GM12878 (cell line): ENCODE data around the gene ARHGAP26. TPM values are rescaled to one million over a fixed set of nuclear protein-coding genes. Genes with fewer than 3 reads are reported as not detected.

Experiments
- ATAC-seq: fragments of 200-7000 bp; cut with Tn5 transposase; 3 replicates; pipeline ENCODE4 v1.9.1; 2020; ENCODE audit warnings: mild to moderate bottlenecking, moderate library complexity
- BruUV-seq: library from RNA; stranded (reverse); fragments of 400-500 nt; replicated peaks from 2 replicates; lab custom pipeline; 2021; lab: Mats Ljungman, UMichigan
- CTCF ChIA-PET: fragments of 300-600 bp; sonication (Branson Sonifier 250); formaldehyde crosslinking; extraction: SDS; loops from one replicate; lab custom pipeline; 2021; ENCODE audit warnings: inconsistent platforms; lab: Yijun Ruan, JAX
- POLR2A ChIA-PET: fragments of 350-600 bp; formaldehyde crosslinking; extraction: SDS; loops from one replicate; lab custom pipeline; 2021; ENCODE audit warnings: inconsistent platforms; lab: Charles Lee
- RAD21 ChIA-PET: fragments of 300-600 bp; sonication (Branson Sonifier 250); formaldehyde crosslinking; loops from one replicate; lab custom pipeline; 2023; ENCODE audit warnings: antibody characterized with exemption; ENCODE audit not compliant: unreplicated experiment; lab: Charles Lee
- SMC1A ChIA-PET: fragments of 300-600 bp; sonication (Branson Sonifier 250); formaldehyde crosslinking; loops from one replicate; lab custom pipeline; 2023; ENCODE audit not compliant: unreplicated experiment, uncharacterized antibody; lab: Charles Lee
- DNase-seq: peaks from one replicate; pipeline ENCODE4 v3.0.0-alpha.2; 2011; ENCODE audit warnings: low read depth, low spot score
- FAIRE-seq: peaks from 3 replicates; lab custom pipeline; 2011; peaks lifted over from hg19 to GRCh38; lab: Jason Lieb, UNC
- H2AFZ ChIP-seq: 2 replicates; pipeline ENCODE4 v1.6.0; 2011; ENCODE audit warnings: low read depth, low read length, control low read depth; ENCODE audit not compliant: control insufficient read depth
- H3K27ac ChIP-seq: 2 replicates; pipeline ENCODE4 v1.5.1; 2011; ENCODE audit warnings: control low read depth; ENCODE audit not compliant: control insufficient read depth, insufficient read depth
- H3K27me3 ChIP-seq, 2 experiments: replicated peaks in 1 of 2; 2 replicates each; pipeline versions ENCODE4 v1.6.0 to v1.6.1; 2011; ENCODE audit warnings: low read length in 1 of 2; ENCODE audit not compliant: control insufficient read depth in 2 of 2, insufficient read depth in 2 of 2
- H3K36me3 ChIP-seq, 2 experiments: 2 replicates each; pipeline ENCODE4 v1.5.1; 2011; ENCODE audit warnings: low read length in 1 of 2; ENCODE audit not compliant: control insufficient read depth in 2 of 2, insufficient read depth in 2 of 2
- H3K4me1 ChIP-seq: 2 replicates; pipeline ENCODE4 v1.6.1; 2011; ENCODE audit warnings: mild to moderate bottlenecking, low read length, moderate library complexity, mixed read lengths; ENCODE audit not compliant: control insufficient read depth, insufficient read depth
- H3K4me2 ChIP-seq: 2 replicates; pipeline ENCODE4 v1.6.0; 2011; ENCODE audit warnings: control low read depth; ENCODE audit not compliant: control insufficient read depth, insufficient read depth
- H3K4me3 ChIP-seq: fragments of 200-600 bp; sonication (generic); 2 replicates; pipeline ENCODE4 v1.5.1; 2016
- H3K79me2 ChIP-seq: 2 replicates; pipeline ENCODE4 v1.6.0; 2011; ENCODE audit warnings: low read length; ENCODE audit not compliant: control insufficient read depth, insufficient read depth
- H3K9ac ChIP-seq: 2 replicates; pipeline ENCODE4 v1.8.0; 2011; ENCODE audit warnings: low read length, control low read depth, mixed read lengths; ENCODE audit not compliant: control insufficient read depth, insufficient read depth
- H3K9me3 ChIP-seq: replicated peaks from 3 replicates; pipeline ENCODE4 v1.5.1; 2011; ENCODE audit warnings: mild to moderate bottlenecking, low read length; ENCODE audit not compliant: control insufficient read depth, insufficient read depth
- H4K20me1 ChIP-seq: 2 replicates; pipeline ENCODE4 v1.6.0; 2011; ENCODE audit not compliant: control insufficient read depth, insufficient read depth
- SMARCA5 ChIP-seq: fragments of 450-650 bp; IDR thresholded peaks from 2 replicates; pipeline ENCODE4 v1.6.1; 2017; ENCODE audit warnings: mild to moderate bottlenecking
- TARDBP ChIP-seq: IDR thresholded peaks from 2 replicates; pipeline ENCODE4 v1.6.1; 2016; ENCODE audit warnings: borderline replicate concordance
- ZBED1 ChIP-seq: IDR thresholded peaks from 2 replicates; pipeline ENCODE4 v1.6.1; 2016; ENCODE audit warnings: borderline replicate concordance
- WGBS: methylation state at CpG from one replicate; pipeline ENCODE4 v1.1.6; 2016; ENCODE audit warnings: low lambda C conversion rate; ENCODE audit not compliant: insufficient replicate concordance, insufficient coverage; ENCODE audit errors: missing lambda C conversion rate; 5-methylcytosine and 5-hydroxymethylcytosine counted together
- in situ Hi-C: fragments of 300-500 bp; cut with MboI; formaldehyde crosslinking; loops from 9 replicates; pipeline ENCODE4 v1.14.3; 2018; ENCODE audit warnings: mixed read lengths
- intact Hi-C: fragments of 100-400 bp; cut with micrococcal nuclease; formaldehyde crosslinking; loops from one replicate; pipeline ENCODE4 v1.14.2; 2022; ENCODE audit not compliant: unreplicated experiment
- polyA plus RNA-seq, 11 experiments: library from polyadenylated mRNA; depleted of rRNA in 4 of 11; unstranded in 6 of 11; stranded (reverse) in 5 of 11; fragments of >200 nt; fragmentation: Nextera tagmentation in 4 of 11; fragmentation: Illumina TruSeq in 1 of 11; extraction: Ambion mirVana in 4 of 11; extraction: Trizol in 1 of 11; gene quantifications; 1 replicate in 1 of 11; 2 replicates in 10 of 11; pipeline versions ENCODE4 v1.2.1 to v1.2.3, GENCODE V29; 2011 to 2016; ENCODE audit warnings: inconsistent platforms in 2 of 11, missing spikeins in 2 of 11, low read depth in 1 of 11
- total RNA-seq, 4 experiments: library from RNA; depleted of rRNA in 3 of 4; stranded (reverse); fragments of >200 nt in 3 of 4; fragmentation: Illumina TruSeq in 1 of 4; extraction: Trizol in 1 of 4; gene quantifications; 2 replicates each; pipeline versions ENCODE4 v1.2.1 to v1.2.3, GENCODE V29; 2013 to 2021
- TF ChIP-seq, protein P1 (sequence below): IDR thresholded peaks from 2 replicates; pipeline ENCODE4 v1.6.1; 2012; ENCODE audit warnings: low read depth, low read length, improper control_type of control experiment

ARHGAP26 gene
- total and polyA plus RNA-seq, 10 of the 15 experiments (the other 5 are each of a cell fraction or from before 2014, with no cell fraction given) = 9.4 to 41.5 (median 19.3) TPM

DNA sequence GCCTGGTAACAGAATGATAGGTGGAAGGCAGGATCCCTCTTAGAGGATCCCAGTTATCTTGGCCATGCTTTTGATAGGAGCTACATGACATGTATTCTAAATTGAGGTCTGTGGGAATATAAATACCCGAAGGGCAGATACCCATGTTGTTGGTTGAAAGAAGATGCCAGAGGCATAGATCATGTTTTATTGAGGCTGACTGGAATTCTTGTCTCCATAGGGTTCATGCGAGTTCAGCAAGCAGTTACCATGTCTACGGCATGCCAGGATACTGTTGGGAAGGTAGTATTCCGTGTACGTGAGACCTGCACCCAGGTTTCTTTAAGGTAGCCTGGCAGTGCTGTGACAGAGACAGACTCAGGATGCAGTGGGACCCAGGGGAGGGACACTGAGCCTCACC lies 402.6 kb downstream of the ARHGAP26 start:
- no peak overlapping the region for H3K4me2 ChIP-seq
- no peak overlapping the region for H3K27ac ChIP-seq
- H3K79me2 ChIP-seq = no peaks in the 10 kb centered on the region
- no peaks in the 10 kb centered on the region for H4K20me1 ChIP-seq
- H3K9me3 ChIP-seq = no peaks in the 10 kb centered on the region
- H3K9ac ChIP-seq = no peak overlapping the region
- intact Hi-C loops = no loop called here
- no TSS peak for BruUV-seq
- ChIA-PET RAD21 (interaction anchor here (0.7 to 4.0 kb wide), 6 partner anchors 9 to 149 kb away, joined by 3 to 43 read pairs (median 4); no protein-coding TSS in a partner anchor), CTCF (no interaction called here), POLR2A (interaction anchor here (0.5 to 1.3 kb wide), 4 partner anchors 14 to 75 kb away, joined by 3 to 6 read pairs (median 3); no protein-coding TSS in a partner anchor), SMC1A (interaction anchor here (0.7 to 8.7 kb wide), 9 partner anchors 10 to 149 kb away, joined by 3 to 50 read pairs (median 3); no protein-coding TSS in a partner anchor)
- H2AFZ ChIP-seq = no peak overlapping the region
- no peak for ATAC-seq
- no peak overlapping the region for H3K4me3 ChIP-seq
- TF ChIP-seq ZBED1 (no peak), SMARCA5 (no peak), TARDBP (no peak)
- TF ChIP-seq, protein P1, sequence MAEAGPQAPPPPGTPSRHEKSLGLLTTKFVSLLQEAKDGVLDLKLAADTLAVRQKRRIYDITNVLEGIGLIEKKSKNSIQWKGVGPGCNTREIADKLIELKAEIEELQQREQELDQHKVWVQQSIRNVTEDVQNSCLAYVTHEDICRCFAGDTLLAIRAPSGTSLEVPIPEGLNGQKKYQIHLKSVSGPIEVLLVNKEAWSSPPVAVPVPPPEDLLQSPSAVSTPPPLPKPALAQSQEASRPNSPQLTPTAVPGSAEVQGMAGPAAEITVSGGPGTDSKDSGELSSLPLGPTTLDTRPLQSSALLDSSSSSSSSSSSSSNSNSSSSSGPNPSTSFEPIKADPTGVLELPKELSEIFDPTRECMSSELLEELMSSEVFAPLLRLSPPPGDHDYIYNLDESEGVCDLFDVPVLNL = no peak
- H3K36me3 ChIP-seq = no peaks in the 10 kb centered on the region; a peak in 2 of 4 replicates
- DNase-seq = no peak
- FAIRE-seq = no peak
- 99% methylated on average over 5 of the region's 5 CpGs for WGBS
- no peaks in the 10 kb centered on the region for H3K4me1 ChIP-seq
- in situ Hi-C loops = no loop called here
- no peaks in the 10 kb centered on the region for H3K27me3 ChIP-seq
